ENCODE results near the gene SUGP2. TPM values are rescaled to one million over a fixed set of nuclear protein-coding genes. Genes with fewer than 3 reads are reported as not detected.

Gene SUGP2
- total RNA-seq, 1 experiment from 2014 or later: 74.1 TPM

- Mint-ChIP-seq H3K4me3 (ENCODE audit: unreplicated experiment) (peak overlapping the region; percentile 83), H3K36me3 (ENCODE audit: insufficient read depth, unreplicated experiment) (peaks cover 23% of the 10 kb centered on the region), H3K9me3 (ENCODE audit: unreplicated experiment) (no peaks in the 10 kb centered on the region), H3K4me1 (ENCODE audit: low read depth, unreplicated experiment) (no peaks in the 10 kb centered on the region), H3K27me3 (ENCODE audit: insufficient read depth, unreplicated experiment) (no peaks in the 10 kb centered on the region), H3K27ac (ENCODE audit: unreplicated experiment) (peak overlapping the region; percentile 66)
- peak overlapping the region; percentile 64 for H3K4me3 ChIP-seq (ENCODE audit: low read depth, low read length)
- no peaks in the 10 kb centered on the region for H3K27me3 ChIP-seq (replicated peaks; ENCODE audit: control insufficient read depth, insufficient read depth, low read length)
- ChIA-PET POLR2A (interaction anchor here (0.5 kb wide), 1 partner anchor 72 kb away, joined by 3 read pairs; no protein-coding TSS in a partner anchor), CTCF (no interaction called here)
- H3K9me3 ChIP-seq: no peaks in the 10 kb centered on the region
- no peak for DNase-seq
- H3K36me3 ChIP-seq (ENCODE audit: control insufficient read depth, insufficient read depth, low read length): no peaks in the 10 kb centered on the region
- TF ChIP-seq CTCF (IDR thresholded peaks at IDR 0.05; ENCODE audit: insufficient read depth in 1 of 2, low read depth in 1 of 2, low read length in 1 of 2, severe bottlenecking in 1 of 2, unreplicated experiment in 1 of 2): no peak
- intact Hi-C loops (cut with micrococcal nuclease; ENCODE audit: unreplicated experiment): no loop called here
- H3K4me1 ChIP-seq: peaks cover 11% of the 10 kb centered on the region
- BruUV-seq (replicated peaks): TSS peak; percentile 5
Observed at GRCh38 chr19:19064811-19065745, 31.8 kb upstream of the SUGP2 start.

GRCh38 chr19:19064098-19064722, 30.9 kb upstream of the SUGP2 start:
- peak overlapping the region; percentile 66 for H3K27ac Mint-ChIP-seq (ENCODE audit: unreplicated experiment)
- peak in 1 of 2 experiments; percentile 42 for TF ChIP-seq CTCF (IDR thresholded peaks at IDR 0.05; ENCODE audit: insufficient read depth in 1 of 2, low read depth in 1 of 2, low read length in 1 of 2, severe bottlenecking in 1 of 2, unreplicated experiment in 1 of 2)
- H3K4me1 Mint-ChIP-seq (ENCODE audit: low read depth, unreplicated experiment): no peaks in the 10 kb centered on the region
- no peak for DNase-seq
- Histone ChIP-seq H3K4me3 (ENCODE audit: low read depth, low read length) (peak overlapping the region; percentile 64), H3K27me3 (replicated peaks; ENCODE audit: control insufficient read depth, insufficient read depth, low read length) (no peaks in the 10 kb centered on the region), H3K9me3 (no peaks in the 10 kb centered on the region), H3K36me3 (ENCODE audit: control insufficient read depth, insufficient read depth, low read length) (0 out of 2 replicates have a peak, but pooled peaks cover 2% of the 10 kb centered on the region), H3K4me1 (peaks cover 11% of the 10 kb centered on the region)
- intact Hi-C loops (cut with micrococcal nuclease; ENCODE audit: unreplicated experiment): no loop called here
- peaks cover 29% of the 10 kb centered on the region for H3K36me3 Mint-ChIP-seq (ENCODE audit: insufficient read depth, unreplicated experiment)
- ChIA-PET POLR2A (no interaction called here), CTCF (interaction anchor here (0.7 kb wide), 1 partner anchor 13 kb away, joined by 3 read pairs; no protein-coding TSS in a partner anchor)
- H3K27me3 Mint-ChIP-seq (ENCODE audit: insufficient read depth, unreplicated experiment): no peaks in the 10 kb centered on the region
- no TSS peak for BruUV-seq (replicated peaks)
- peak overlapping the region; percentile 83 for H3K4me3 Mint-ChIP-seq (ENCODE audit: unreplicated experiment)
- H3K9me3 Mint-ChIP-seq (ENCODE audit: unreplicated experiment): no peaks in the 10 kb centered on the region
